Iris pigment epithelial cell (primary cell): ENCODE results near the gene POU2F1.

Experiments used
- DNase-seq: peaks from one replicate; pipeline ENCODE4 v3.0.0-alpha.2; 2011; ENCODE audit warnings: low read depth

Gene POU2F1

DNA sequence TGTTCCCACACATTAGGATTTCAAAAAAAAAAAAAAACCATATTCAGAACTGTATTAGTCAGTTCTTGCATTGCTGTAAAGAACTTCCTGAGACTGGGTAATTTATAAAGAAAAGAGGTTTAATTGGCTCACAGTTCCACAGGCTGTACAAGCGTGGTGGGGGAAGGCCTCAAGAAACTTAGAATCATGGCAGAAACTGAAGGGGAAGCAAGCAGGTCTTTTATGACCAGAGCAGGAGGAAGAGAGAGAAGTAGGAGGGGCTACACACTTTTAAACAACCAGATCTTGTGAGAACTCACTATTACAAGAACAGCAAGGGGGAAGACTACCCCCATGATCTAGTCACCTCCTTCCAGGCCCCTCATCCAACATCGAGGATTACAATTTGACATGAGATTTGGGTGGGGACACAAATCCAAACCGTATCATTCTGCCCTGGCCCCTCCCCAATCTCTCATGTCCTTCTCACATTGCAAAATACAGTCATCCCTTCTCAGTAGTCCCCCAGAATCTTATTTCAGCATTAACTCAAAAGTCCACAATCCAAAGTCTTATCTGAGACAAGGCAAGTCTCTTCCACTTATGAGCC, 51.8 kb downstream of the POU2F1 start:
- no peak for DNase-seq

GRCh38 chr1:167273027-167273800, 52.5 kb downstream of the POU2F1 start:
- DNase-seq, result peak; percentile 59

GRCh38 chr1:167274061-167274460, 53.4 kb downstream of the POU2F1 start:
- DNase-seq, result no peak

DNA sequence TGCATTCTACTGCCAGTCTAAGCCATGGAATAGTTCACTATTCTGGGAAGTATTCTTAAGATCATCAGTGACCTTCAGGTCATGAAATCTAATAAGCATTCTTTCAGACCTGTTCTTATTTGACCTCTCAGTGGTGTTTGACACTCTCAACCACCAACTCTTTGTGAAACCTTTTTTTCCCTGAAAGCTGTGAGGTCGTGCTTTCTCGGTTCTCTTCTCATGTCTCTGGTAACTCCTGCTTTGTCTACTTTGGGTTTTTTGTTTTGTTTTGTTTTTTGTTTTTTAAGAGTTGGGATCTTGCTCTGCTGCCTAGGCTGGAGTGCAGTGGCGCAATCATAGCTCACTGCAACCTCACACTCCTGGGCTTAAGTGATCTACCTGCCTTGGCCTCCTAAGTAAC, 56.3 kb downstream of the POU2F1 start:
- DNase-seq, result no peak

GRCh38 chr1:167278497-167278896, 57.8 kb downstream of the POU2F1 start:
- no peak for DNase-seq

DNA sequence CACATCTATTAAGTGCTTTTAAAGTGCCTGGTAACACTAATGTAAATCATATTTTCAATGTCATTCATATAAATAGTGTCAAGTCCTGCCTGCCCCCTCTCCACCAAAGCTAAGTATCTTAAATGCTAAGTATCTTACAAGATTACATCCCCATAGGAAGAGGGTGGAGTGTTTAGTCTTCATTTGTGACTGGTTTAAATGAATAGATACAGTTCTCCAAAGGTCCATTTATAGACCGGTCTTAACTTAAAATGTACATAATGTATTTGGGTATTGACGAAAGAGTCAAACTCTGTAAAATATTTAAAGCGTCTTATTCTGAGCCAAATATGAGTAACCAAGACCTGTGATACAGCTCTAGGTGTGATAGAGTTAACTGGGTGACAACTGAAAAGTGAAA, 60.2 kb downstream of the POU2F1 start:
- no peak for DNase-seq

DNA sequence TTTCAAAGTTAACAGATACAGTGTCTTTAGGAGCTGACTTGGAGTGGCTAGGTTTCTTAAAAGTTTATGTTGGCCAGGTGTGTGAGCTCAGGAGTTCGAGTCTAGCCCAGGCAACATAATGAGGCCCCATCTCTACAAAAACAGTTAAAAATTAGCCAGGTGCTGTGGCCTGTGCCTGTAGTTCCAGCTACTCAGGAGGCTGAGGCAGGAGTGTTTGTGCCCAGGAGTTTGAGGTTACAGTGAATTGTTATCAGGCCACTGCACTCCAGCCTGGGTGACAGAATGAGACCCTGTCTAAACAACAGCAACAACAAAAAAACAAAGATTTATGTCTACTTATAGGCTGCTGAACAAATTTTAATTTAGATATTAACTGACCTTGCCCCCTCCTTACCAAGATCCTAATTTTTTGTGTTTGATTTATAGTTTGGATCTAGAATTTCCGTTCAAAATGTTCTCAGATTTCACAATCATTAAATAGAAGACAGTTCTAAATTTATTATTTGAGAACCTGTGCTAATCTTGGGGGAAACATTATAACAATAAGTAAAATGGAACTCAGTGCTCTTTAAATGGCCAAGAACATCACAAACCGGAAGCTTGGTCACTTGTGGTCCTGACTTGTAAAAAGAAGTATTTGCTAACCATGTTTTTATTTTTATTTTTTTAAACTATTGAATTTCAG, 67.8 kb downstream of the POU2F1 start:
- DNase-seq, result no peak

- DNase-seq, result no peak
Measured at GRCh38 chr1:167289075-167289442, 68.4 kb downstream of the POU2F1 start.

GRCh38 chr1:167289966-167290365, 69.3 kb downstream of the POU2F1 start:
- no peak for DNase-seq

DNA sequence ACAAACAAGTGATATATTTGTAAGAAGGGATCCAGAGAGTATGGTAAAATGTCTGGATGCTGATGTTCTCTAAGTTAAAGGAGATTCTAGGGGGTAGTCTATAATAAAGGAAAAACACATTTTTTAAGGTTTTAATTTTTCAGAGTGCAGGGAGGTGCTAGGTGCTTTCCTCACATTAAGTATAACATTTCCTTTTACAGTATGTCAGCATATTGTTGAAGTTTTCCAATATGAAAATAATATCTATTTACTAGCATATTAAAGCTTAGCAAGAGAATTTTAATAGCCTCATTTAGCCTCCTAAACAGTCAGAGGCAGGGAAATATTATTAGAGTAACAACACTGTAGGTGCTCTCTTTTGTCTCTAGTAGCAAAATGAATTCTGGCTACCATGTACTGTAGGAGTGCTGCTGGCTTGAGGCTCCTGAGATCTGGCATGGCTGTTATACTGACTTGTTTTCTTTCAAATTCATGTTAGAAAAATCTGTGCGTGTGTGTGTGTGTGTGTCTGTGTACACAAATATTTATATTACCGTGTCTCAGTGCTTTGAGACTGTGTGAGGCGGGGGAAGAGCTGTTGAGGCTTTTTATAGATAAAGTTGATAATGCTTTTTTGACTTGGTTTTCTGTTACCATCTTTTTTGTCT, 71.0 kb downstream of the POU2F1 start:
- DNase-seq, result peak; percentile 24

DNA sequence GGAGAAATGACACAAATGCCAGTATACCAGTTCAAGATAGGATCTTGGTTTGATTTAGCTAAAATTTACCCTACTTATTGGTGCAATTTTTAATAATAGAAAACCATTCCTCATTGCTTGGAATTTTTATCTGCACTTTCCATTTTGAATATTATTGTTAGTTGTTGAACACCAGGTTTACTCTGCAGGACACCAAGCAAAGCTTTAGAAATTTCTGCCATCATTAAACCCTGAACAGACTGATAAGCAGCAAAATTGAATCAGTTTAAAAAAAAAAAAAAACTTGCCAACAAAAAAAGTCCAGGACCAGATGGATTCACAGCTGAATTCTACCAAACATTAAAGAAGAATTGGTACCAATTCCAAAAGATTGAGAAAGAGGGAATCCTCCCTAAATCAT, 71.5 kb downstream of the POU2F1 start:
- DNase-seq, result no peak

- no peak for DNase-seq
Measured at GRCh38 chr1:167293057-167293456, 72.4 kb downstream of the POU2F1 start.

- peak; percentile 51 for DNase-seq
Measured at GRCh38 chr1:167294528-167294927, 73.8 kb downstream of the POU2F1 start.

- DNase-seq, result peak; percentile 66
Measured at GRCh38 chr1:167297222-167298214, 76.8 kb downstream of the POU2F1 start.

GRCh38 chr1:167298325-167298724, 77.6 kb downstream of the POU2F1 start:
- DNase-seq, result peak; percentile 20

DNA sequence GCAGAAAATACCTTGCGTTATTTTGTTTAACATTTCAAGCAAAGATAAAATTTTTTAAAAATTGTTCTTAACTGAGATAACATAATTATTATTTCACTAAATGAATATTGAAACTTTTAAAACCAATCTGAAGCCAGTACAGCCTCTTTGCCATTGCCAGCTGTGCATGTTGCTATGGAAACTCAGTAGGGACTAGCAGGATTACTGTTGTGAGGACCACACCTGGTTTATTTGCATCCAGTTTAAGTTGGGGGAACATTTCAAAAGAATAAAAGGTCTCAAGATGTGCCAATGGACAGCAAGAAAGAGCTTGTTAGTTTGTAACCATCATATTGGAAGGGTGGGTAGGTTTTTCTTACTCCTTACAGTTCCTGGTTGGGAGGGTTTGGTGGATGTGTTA, 80.7 kb downstream of the POU2F1 start:
- DNase-seq, result no peak

GRCh38 chr1:167304165-167304564, 83.5 kb downstream of the POU2F1 start:
- DNase-seq, result no peak

DNA sequence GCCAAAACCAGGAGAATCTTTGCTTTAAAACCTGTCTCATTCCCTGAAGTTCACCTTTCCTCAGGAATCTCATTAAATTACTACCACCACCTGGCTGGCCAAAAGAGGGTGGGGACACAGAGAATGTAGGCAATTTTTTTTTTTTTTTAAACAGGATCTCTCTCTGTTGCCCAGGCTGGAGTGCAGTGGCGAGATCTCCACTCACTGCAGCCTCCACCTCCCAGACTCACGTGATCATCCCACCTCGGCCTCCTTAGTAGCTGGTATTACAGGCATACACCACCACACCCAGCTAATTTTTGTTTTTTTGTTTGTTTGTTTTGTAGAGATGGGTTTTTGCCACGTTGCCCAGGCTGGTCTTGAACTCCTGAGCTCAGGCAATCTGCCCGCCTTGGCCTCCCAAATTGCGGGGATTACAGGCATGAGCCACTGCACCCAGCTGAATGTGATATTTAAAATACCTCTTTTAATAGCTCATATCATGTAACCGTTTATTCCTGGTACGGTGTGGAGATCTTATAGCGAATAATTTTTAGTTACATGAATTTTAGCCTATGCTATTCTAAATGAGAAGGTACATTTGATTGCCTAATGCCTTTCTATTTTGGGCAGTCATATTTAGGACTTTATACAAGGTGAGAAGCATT, 84.5 kb downstream of the POU2F1 start:
- no peak for DNase-seq

GRCh38 chr1:167305706-167306277, 85.1 kb downstream of the POU2F1 start:
- no peak for DNase-seq

DNA sequence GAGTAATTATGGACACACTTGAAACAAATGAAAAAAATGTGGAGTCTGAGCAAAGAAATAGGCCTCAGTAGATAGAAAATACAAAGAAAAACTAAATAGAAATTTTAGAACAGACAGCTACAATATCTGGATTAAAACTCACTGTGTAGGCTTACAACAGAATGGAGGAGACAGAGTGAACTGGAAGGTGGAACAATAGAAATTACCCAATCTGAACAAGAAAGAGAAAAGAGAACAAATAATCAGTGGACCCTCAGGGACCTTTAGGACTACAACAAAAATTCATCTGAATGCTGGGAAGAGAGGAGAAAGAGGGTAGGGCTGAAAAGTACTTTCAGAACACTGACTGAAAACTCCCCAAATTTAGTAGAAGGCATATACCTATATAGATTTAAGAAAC, 90.0 kb downstream of the POU2F1 start:
- no peak for DNase-seq

DNA sequence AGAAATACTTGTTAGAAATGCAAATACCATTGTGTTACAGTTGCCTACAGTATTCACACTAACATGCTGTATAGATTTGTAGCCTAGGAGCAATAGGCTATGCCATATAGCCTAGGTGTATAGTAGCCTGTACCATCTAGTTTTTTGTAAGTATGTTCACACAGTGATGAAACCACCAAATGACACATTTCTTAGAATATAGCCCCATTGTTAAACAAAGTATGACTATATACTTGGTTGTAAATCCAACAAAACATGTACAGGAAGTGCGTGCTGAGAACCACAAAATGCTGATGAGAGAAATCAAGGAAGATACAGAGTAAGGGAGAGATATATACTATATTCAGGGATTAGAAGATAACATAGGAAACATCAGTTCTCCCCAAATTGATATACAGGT, 92.2 kb downstream of the POU2F1 start:
- DNase-seq, result no peak
